Astrocyte (in vitro differentiated cells and primary cell): ENCODE data around the gene SGIP1. TPM values are rescaled to one million over a fixed set of nuclear protein-coding genes. Genes with fewer than 3 reads are reported as not detected.

ENCODE experiments used
- DNase-seq: peaks from one replicate; pipeline ENCODE4 v3.0.0-alpha.2; 2010; ENCODE audit warnings: low read depth
- FAIRE-seq: peaks from 2 replicates; lab custom pipeline; 2011; peaks lifted over from hg19 to GRCh38; lab: Jason Lieb, UNC
- H2AFZ ChIP-seq: 2 replicates; pipeline ENCODE4 v1.6.0; 2012; ENCODE audit warnings: low read depth, low read length, inconsistent platforms
- H3K27ac ChIP-seq: 2 replicates; pipeline ENCODE4 v1.5.1; 2011; ENCODE audit warnings: low read depth, low read length, inconsistent platforms
- H3K27me3 ChIP-seq: 2 replicates; pipeline ENCODE4 v1.6.0; 2011; ENCODE audit warnings: low read length, inconsistent platforms; ENCODE audit not compliant: insufficient read depth
- H3K36me3 ChIP-seq: 2 replicates; pipeline ENCODE4 v1.5.1; 2011; ENCODE audit warnings: low read length, inconsistent platforms; ENCODE audit not compliant: insufficient read depth
- H3K4me1 ChIP-seq: 2 replicates; pipeline ENCODE4 v1.5.1; 2011; ENCODE audit warnings: low read length, inconsistent platforms; ENCODE audit not compliant: insufficient read depth
- H3K4me2 ChIP-seq: 2 replicates; pipeline ENCODE4 v1.6.0; 2012; ENCODE audit warnings: low read length, inconsistent platforms
- H3K4me3 ChIP-seq: 2 replicates; pipeline ENCODE4 v1.5.1; 2011; ENCODE audit warnings: low read depth, mild to moderate bottlenecking, low read length, inconsistent platforms; ENCODE audit not compliant: insufficient read depth
- H3K79me2 ChIP-seq: 2 replicates; pipeline ENCODE4 v1.6.0; 2012; ENCODE audit warnings: mild to moderate bottlenecking, low read length, inconsistent platforms; ENCODE audit not compliant: insufficient read depth
- H3K9ac ChIP-seq: 2 replicates; pipeline ENCODE4 v1.6.0; 2012; ENCODE audit warnings: mild to moderate bottlenecking, low read length, inconsistent platforms
- H3K9me3 ChIP-seq: 2 replicates; pipeline ENCODE4 v1.5.1; 2012; ENCODE audit warnings: low read depth, mild to moderate bottlenecking, low read length, inconsistent platforms; ENCODE audit not compliant: insufficient read depth
- H4K20me1 ChIP-seq: 2 replicates; pipeline ENCODE4 v1.6.0; 2012; ENCODE audit warnings: low read length, inconsistent platforms; ENCODE audit not compliant: insufficient read depth
- H3K27ac Mint-ChIP-seq: one replicate; pipeline ENCODE4 v1.8.0; 2021; ENCODE audit warnings: mild to moderate bottlenecking, mixed read lengths; ENCODE audit not compliant: unreplicated experiment
- H3K27me3 Mint-ChIP-seq: one replicate; pipeline ENCODE4 v1.8.0; 2021; ENCODE audit warnings: low read depth, mixed read lengths; ENCODE audit not compliant: unreplicated experiment
- H3K36me3 Mint-ChIP-seq: one replicate; pipeline ENCODE4 v1.8.0; 2021; ENCODE audit warnings: low read depth, mixed read lengths; ENCODE audit not compliant: unreplicated experiment
- H3K4me1 Mint-ChIP-seq: one replicate; pipeline ENCODE4 v1.8.0; 2021; ENCODE audit warnings: low read depth, mixed read lengths; ENCODE audit not compliant: unreplicated experiment
- H3K4me3 Mint-ChIP-seq: one replicate; pipeline ENCODE4 v1.8.0; 2021; ENCODE audit warnings: mild to moderate bottlenecking, moderate library complexity, mixed read lengths; ENCODE audit not compliant: unreplicated experiment
- H3K9me3 Mint-ChIP-seq: one replicate; pipeline ENCODE4 v1.8.0; 2021; ENCODE audit warnings: mild to moderate bottlenecking, mixed read lengths; ENCODE audit not compliant: unreplicated experiment
- CTCF ChIP-seq: IDR thresholded peaks from 2 replicates; pipeline ENCODE4 v1.5.1; 2011; ENCODE audit warnings: low read depth, mild to moderate bottlenecking, inconsistent platforms, low read length, moderate library complexity; ENCODE audit not compliant: insufficient read depth
- EZH2 ChIP-seq: IDR thresholded peaks from 2 replicates; pipeline ENCODE4 v1.6.1; 2012; ENCODE audit warnings: mild to moderate bottlenecking, low read length, inconsistent platforms; ENCODE audit not compliant: insufficient read depth
- total RNA-seq: library from RNA; stranded (reverse); gene quantifications from 2 replicates; pipeline ENCODE4 v1.2.1, GENCODE V29; 2021

SGIP1 gene
- total RNA-seq, 1 donor from 2014 or later = 8.8 TPM

- Mint-ChIP-seq H3K36me3 (peaks cover 4% of the 10 kb centered on the region), H3K4me1 (peaks cover 4% of the 10 kb centered on the region), H3K9me3 (peaks cover 6% of the 10 kb centered on the region), H3K27ac (no peak overlapping the region), H3K4me3 (no peak overlapping the region), H3K27me3 (no peaks in the 10 kb centered on the region)
- Histone ChIP-seq H3K9me3 (no peaks in the 10 kb centered on the region), H3K79me2 (peaks cover 27% of the 10 kb centered on the region), H2AFZ (no peak overlapping the region), H3K4me3 (no peak overlapping the region), H4K20me1 (no peaks in the 10 kb centered on the region), H3K4me2 (no peak overlapping the region), H3K27me3 (no peaks in the 10 kb centered on the region), H3K9ac (no peak overlapping the region), H3K36me3 (no peaks in the 10 kb centered on the region), H3K4me1 (no peaks in the 10 kb centered on the region), H3K27ac (no peak overlapping the region)
- no peak for TF ChIP-seq EZH2
- no peak for TF ChIP-seq CTCF
- FAIRE-seq = no peak
- DNase-seq = no peak
These were observed 18.3 kb downstream of the SGIP1 start for GRCh38 chr1:66552287-66552686.

GRCh38 chr1:66552829-66553228 lies 18.9 kb downstream of the SGIP1 start:
- TF ChIP-seq CTCF (no peak), EZH2 (no peak)
- H3K27ac Mint-ChIP-seq = no peak overlapping the region
- FAIRE-seq = no peak
- H3K36me3 Mint-ChIP-seq = peaks cover 4% of the 10 kb centered on the region
- H3K4me1 ChIP-seq = no peaks in the 10 kb centered on the region
- no peaks in the 10 kb centered on the region for H3K27me3 ChIP-seq
- no peaks in the 10 kb centered on the region for H3K9me3 ChIP-seq
- no peak for DNase-seq
- H3K9me3 Mint-ChIP-seq = peaks cover 6% of the 10 kb centered on the region
- no peaks in the 10 kb centered on the region for H3K36me3 ChIP-seq
- H3K27me3 Mint-ChIP-seq = no peaks in the 10 kb centered on the region
- H2AFZ ChIP-seq = no peak overlapping the region
- no peaks in the 10 kb centered on the region for H4K20me1 ChIP-seq
- peaks cover 22% of the 10 kb centered on the region for H3K79me2 ChIP-seq
- H3K4me3 Mint-ChIP-seq = no peak overlapping the region
- no peak overlapping the region for H3K9ac ChIP-seq
- no peak overlapping the region for H3K27ac ChIP-seq
- H3K4me1 Mint-ChIP-seq = peaks cover 4% of the 10 kb centered on the region
- H3K4me2 ChIP-seq = no peak overlapping the region
- H3K4me3 ChIP-seq = no peak overlapping the region

GRCh38 chr1:66553846-66554245 lies 19.9 kb downstream of the SGIP1 start:
- Histone ChIP-seq H3K36me3 (no peaks in the 10 kb centered on the region), H3K4me2 (no peak overlapping the region), H3K27me3 (no peaks in the 10 kb centered on the region), H3K4me3 (no peak overlapping the region), H4K20me1 (no peaks in the 10 kb centered on the region), H3K27ac (peak overlapping the region; percentile 50), H3K9me3 (no peaks in the 10 kb centered on the region), H3K4me1 (no peaks in the 10 kb centered on the region), H3K9ac (no peak overlapping the region), H2AFZ (no peak overlapping the region), H3K79me2 (peaks cover 20% of the 10 kb centered on the region)
- no peaks in the 10 kb centered on the region for H3K27me3 Mint-ChIP-seq
- peaks cover 4% of the 10 kb centered on the region for H3K36me3 Mint-ChIP-seq
- H3K4me3 Mint-ChIP-seq = no peak overlapping the region
- FAIRE-seq (no peak), DNase-seq (peak; percentile 68)
- peaks cover 4% of the 10 kb centered on the region for H3K4me1 Mint-ChIP-seq
- TF ChIP-seq CTCF (no peak), EZH2 (no peak)
- H3K27ac Mint-ChIP-seq = peak overlapping the region; percentile 59
- peaks cover 6% of the 10 kb centered on the region for H3K9me3 Mint-ChIP-seq
